Hematopoietic multipotent progenitor cell (in vitro differentiated cells): ENCODE measurements around the gene NF2. TPM values are rescaled to one million over a fixed set of nuclear protein-coding genes. Genes with fewer than 3 reads are reported as not detected.

ENCODE experiments used
- DNase-seq, 3 donors: peaks; one replicate each; pipeline ENCODE4 v3.0.0-alpha.2; 2011 to 2015; ENCODE audit warnings: low read depth in 2 of 3, low spot score in 2 of 3
- small RNA-seq: library from RNA; depleted of rRNA; stranded (forward); fragments of <200 nt; gene quantifications from one replicate; pipeline ENCODE3, GENCODE V24; 2012
- total RNA-seq: library from RNA; depleted of rRNA; stranded (reverse); fragments of >200 nt; gene quantifications from one replicate; pipeline ENCODE4 v1.2.3, GENCODE V29; 2012

Gene NF2
- total RNA-seq, 1 donor, result 26.7 TPM

- no peak for DNase-seq
These were observed 134.1 kb downstream of the NF2 start for GRCh38 chr22:29737251-29738117.

DNA sequence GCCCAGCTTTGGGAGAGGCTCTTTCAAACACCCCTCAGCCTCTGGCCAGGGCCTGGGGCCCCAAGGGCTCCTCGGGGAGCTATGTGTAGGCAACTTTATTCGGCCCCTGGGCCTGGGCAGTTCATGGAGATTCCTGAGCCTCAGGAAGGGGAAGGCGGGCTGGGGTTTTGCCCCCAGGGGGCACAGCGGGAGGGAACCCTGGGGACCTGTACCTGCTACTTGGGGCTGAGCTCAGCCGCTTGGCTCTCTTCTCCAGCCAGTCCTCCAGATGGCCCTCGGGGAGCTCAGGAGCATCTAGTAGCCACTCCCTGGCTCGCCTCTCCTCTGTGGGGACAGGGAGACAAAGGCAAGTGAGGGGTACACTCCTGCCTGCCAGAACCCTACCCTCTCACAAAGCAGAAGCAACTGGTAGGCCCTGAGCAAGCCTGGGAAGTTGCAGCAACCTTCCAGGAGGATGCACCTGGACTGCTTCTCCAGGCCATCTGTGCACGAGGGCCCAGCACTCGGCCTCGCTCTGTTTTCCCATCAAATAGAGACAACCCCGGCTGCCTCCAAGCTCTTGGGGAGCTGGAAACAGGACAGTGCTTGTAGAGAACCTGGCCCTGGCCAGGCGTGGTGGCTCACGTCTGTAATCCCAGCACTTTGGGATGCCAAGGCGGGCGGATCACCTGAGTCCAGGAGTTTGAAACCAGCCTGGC is 134.8 kb downstream of the NF2 start:
- DNase-seq, result no peak

DNA sequence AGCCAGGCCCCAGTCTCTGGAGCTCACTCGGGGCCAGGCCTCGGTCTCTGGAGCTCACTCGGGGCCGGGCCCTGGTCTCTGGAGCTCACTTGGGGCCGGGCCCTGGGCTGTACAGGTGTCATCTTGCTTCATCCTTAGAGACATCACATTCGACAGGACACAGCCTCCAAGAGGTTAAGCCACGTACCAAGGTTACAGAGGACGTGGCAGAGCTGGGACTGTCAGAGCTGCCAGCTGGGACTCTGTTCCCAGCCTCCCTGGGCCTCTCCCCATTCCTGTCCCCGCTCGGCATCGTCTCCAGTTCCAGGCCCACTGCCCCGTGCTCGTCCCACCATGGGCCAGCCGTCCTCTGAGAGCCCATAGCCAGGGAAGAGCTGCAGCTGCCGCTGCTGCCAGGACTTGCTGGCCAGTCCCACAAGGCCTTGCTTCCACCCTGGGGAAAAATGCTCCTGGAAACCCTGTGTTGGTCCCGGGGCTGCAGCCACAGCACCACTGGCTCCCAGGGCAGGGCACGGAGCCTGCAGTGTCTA is 136.0 kb downstream of the NF2 start:
- DNase-seq, result no peak

GRCh38 chr22:29740216-29740615 is 136.8 kb downstream of the NF2 start:
- no peak for DNase-seq

- no peak for DNase-seq
These were observed 138.5 kb downstream of the NF2 start for GRCh38 chr22:29741926-29742325.

GRCh38 chr22:29742326-29742725 is 138.9 kb downstream of the NF2 start:
- DNase-seq, result no peak

GRCh38 chr22:29744902-29745301 is 141.5 kb downstream of the NF2 start:
- no peak for DNase-seq

DNA sequence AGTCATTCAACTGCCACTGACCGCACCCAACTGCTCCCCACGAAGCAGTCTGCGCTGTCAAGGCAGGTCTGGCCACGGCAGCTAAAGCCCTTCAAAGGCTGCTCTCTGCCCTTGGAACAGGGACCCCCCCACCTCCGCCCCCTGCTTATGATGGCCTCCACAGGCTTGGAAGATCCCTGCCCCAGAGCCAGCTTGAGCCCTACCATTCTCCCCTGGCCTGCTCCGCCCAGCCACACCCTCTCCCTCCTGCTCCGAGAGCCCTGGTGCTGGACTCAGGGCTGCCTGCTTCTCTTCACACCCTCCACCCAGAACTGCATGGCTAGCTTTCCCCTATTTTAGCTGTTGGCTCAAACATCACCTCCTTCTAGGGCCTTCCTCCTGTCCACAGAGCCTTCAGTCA is 144.4 kb downstream of the NF2 start:
- DNase-seq, result no peak

Small RNAs within 50 kb of the gene (small RNA-seq; reads per million reads assigned to genes)
- gene AC004882.2, result not detected

Other genes starting within 250 kb of the NF2 start
- 215 TPM for gene AP1B1, start 215.1 kb upstream of the NF2 start, total RNA-seq
- not detected for gene RFPL1, start 165.1 kb upstream of the NF2 start, total RNA-seq
- 1.1 TPM for gene NEFH, start 123.4 kb upstream of the NF2 start, total RNA-seq
- gene THOC5, start 49.9 kb upstream of the NF2 start, total RNA-seq, result 50.9 TPM
- 79.2 TPM for gene NIPSNAP1, start 22.5 kb upstream of the NF2 start, total RNA-seq
- 0.27 TPM for gene CABP7, start 116.4 kb downstream of the NF2 start, total RNA-seq
- gene ZMAT5, start 163.4 kb downstream of the NF2 start, total RNA-seq, result 25.9 TPM
- 83.7 TPM for gene UQCR10, start 163.7 kb downstream of the NF2 start, total RNA-seq
- 34.5 TPM for gene ASCC2, start 234.6 kb downstream of the NF2 start, total RNA-seq